Measurements from ENCODE around the gene TMEM116.

The TMEM116 gene

DNA sequence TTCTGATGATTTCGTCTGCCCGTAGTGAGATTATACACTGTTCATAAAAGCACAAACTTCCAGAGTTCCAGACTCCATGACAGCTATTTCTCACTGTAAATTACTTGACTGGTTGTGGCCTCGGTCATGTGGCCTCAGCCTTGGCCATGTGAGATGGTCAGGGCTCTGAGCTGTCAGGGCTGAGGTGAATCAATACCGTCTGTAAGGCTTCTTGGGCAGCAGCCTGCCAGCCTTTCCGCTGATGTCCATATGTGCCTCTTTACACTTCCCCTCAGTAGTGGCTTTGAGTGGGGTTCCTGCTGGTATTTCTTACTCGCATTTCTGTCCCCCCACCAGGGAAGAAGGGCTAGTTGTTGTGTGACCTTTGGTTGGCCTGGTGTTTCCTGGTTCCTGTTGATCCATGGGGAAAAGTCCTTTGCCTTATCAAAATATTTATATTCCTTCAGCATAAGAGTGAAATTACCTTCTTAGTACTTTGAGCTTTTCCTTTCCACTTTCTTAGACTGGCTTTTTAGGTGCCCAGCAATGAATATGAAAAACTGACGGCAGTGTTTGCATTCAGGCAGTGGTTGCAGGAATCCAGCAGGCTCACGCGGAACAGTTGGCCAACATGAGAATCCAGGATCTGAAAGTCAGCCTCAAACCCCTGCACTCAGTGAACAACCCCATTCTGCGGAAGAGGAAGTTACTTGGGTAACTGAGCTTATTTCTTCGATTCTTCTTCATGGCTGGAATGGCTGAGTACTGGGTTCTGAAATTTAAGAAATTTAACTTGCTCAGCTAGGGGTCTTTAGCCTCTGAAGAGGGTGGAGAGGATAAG lies 124.8 kb downstream of the TMEM116 start:
- DNase-seq: no peak

DNA sequence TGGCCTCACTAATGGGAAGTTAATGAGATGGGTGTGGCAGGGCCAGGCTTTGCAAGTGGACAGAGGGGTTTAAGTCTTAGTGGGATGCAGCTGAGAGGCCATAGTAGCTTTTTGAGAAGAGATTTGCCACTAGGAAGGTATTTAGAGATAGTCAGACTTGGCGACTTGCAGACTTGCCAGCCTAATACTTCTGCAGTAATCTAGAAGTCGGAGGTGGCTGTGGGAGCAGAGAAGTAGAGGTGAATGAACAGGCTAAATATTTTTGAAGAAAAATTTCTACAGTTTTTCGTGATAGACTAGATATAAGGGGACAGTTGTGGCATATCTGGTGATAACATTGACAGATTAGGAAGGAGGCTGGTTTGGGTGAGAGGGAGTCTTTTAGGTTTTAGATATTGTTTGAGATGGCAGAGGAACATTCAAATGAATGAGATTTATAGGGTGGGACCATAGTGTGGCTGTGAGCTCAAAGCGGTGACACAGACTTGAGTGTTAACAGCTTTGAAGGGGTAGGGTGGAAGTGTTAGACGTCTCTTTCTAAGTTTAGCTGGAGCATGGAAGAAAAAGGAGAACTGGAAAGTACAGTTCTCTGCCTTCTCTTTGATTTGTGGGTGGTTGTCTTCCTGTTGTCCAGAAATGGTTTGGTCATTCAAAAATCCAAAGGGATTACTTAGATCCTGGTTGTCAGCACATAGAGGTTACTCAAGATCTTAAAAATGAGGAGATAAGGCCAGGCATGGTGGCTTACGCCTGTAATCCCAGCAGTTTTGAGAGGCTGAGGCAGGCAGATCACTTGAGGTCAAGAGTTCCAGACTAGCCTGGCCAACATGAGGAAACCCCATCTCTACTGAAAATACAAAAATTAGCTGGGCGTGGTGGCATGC lies 126.1 kb downstream of the TMEM116 start:
- DNase-seq: no peak

DNA sequence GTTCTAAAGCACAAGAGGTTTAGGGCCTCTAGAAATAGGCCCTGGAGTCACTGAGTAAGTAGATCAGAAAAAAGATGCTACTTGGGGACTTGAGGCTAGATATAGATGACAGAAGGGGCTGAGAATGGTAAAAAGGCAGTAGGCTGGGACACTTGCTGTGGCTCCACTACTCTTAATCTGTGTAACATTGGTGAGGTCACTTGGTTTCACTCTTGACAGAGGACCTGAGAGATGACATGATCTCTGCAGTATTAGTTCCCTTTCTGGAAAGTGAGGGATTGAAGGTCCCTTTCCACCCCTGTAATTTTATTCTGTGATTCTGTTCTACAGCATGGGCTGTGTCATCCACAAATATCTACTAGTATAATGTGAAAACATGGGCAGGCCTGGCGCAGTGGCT lies 131.2 kb downstream of the TMEM116 start:
- DNase-seq: no peak

Measured in NCI-H526 (cell line).